WTC11 (cell line): ENCODE data around the gene CABP1. TPM values are rescaled to one million over a fixed set of nuclear protein-coding genes. Genes with fewer than 3 reads are reported as not detected.

ENCODE experiments used
- CREM ChIP-seq: sonication (generic); formaldehyde crosslinking; IDR thresholded peaks from 2 replicates; pipeline ENCODE4 v1.8.1; 2022; ENCODE audit warnings: mild to moderate bottlenecking, missing genetic modification reagents, moderate library complexity
- ETV6 ChIP-seq: sonication (generic); formaldehyde crosslinking; IDR thresholded peaks from 2 replicates; pipeline ENCODE4 v1.8.1; 2022; ENCODE audit warnings: mild to moderate bottlenecking, missing genetic modification reagents
- FOXK1 ChIP-seq: sonication (generic); formaldehyde crosslinking; IDR thresholded peaks from 2 replicates; pipeline ENCODE4 v1.8.0; 2022; ENCODE audit warnings: mild to moderate bottlenecking, moderate library complexity, missing genetic modification reagents
- GTF2I ChIP-seq: fragments of 250-450 bp; sonication (Bioruptor Pico); conservative IDR thresholded peaks from 2 replicates; pipeline ENCODE4 v1.4.0; 2021; ENCODE audit warnings: mild to moderate bottlenecking
- HMGA2 ChIP-seq: fragments of 250-450 bp; sonication (Bioruptor Pico); IDR thresholded peaks from 2 replicates; pipeline ENCODE4 v1.4.0; 2021; ENCODE audit warnings: mild to moderate bottlenecking, moderate library complexity
- NFE2L1 ChIP-seq: sonication (generic); formaldehyde crosslinking; IDR thresholded peaks from 2 replicates; pipeline ENCODE4 v1.8.1; 2023; ENCODE audit warnings: missing genetic modification reagents
- NR1H2 ChIP-seq: sonication (generic); formaldehyde crosslinking; IDR thresholded peaks from 2 replicates; pipeline ENCODE4 v1.9.0; 2021; ENCODE audit warnings: mild to moderate bottlenecking, moderate library complexity, missing genetic modification reagents
- NR2C2 ChIP-seq: sonication (generic); formaldehyde crosslinking; IDR thresholded peaks from 2 replicates; pipeline ENCODE4 v1.8.0; 2022; ENCODE audit warnings: mild to moderate bottlenecking, missing genetic modification reagents
- SP1 ChIP-seq: sonication (generic); formaldehyde crosslinking; conservative IDR thresholded peaks from 2 replicates; pipeline ENCODE4 v1.8.1; 2022; ENCODE audit warnings: missing genetic modification reagents
- ZNF317 ChIP-seq: sonication (generic); formaldehyde crosslinking; IDR thresholded peaks from 2 replicates; pipeline ENCODE4 v1.8.1; 2023; ENCODE audit warnings: low read depth, mild to moderate bottlenecking, moderate library complexity, missing genetic modification reagents, borderline replicate concordance
- ZNF671 ChIP-seq: fragments of 250-450 bp; sonication (Bioruptor Pico); IDR thresholded peaks from 2 replicates; pipeline ENCODE4 v1.8.0; 2021; ENCODE audit warnings: mild to moderate bottlenecking
- total RNA-seq: library from RNA; stranded (reverse); gene quantifications from 3 replicates; pipeline ENCODE4 v1.2.3, GENCODE V29; 2021
- TF ChIP-seq, protein P1 (sequence below): sonication (generic); formaldehyde crosslinking; IDR thresholded peaks from 2 replicates; pipeline ENCODE4 v1.8.1; 2023; ENCODE audit warnings: mild to moderate bottlenecking, missing genetic modification reagents, moderate library complexity
- TF ChIP-seq, protein P2 (sequence below): sonication (generic); formaldehyde crosslinking; IDR thresholded peaks from 2 replicates; pipeline ENCODE4 v1.8.1; 2023; ENCODE audit warnings: mild to moderate bottlenecking, missing genetic modification reagents
- TF ChIP-seq, protein P3 (sequence below): sonication (generic); formaldehyde crosslinking; conservative IDR thresholded peaks from 2 replicates; pipeline ENCODE4 v1.8.1; 2022; ENCODE audit warnings: mild to moderate bottlenecking, missing genetic modification reagents
- TF ChIP-seq, protein P4 (sequence below): sonication (generic); formaldehyde crosslinking; IDR thresholded peaks from 2 replicates; pipeline ENCODE4 v1.8.0; 2023; ENCODE audit warnings: missing genetic modification reagents
- TF ChIP-seq, protein P5 (sequence below): fragments of 250-450 bp; sonication (Bioruptor Pico); IDR thresholded peaks from 2 replicates; pipeline ENCODE4 v2.1.2; 2022; ENCODE audit warnings: mild to moderate bottlenecking, moderate library complexity
- TF ChIP-seq, protein P6 (sequence below): fragments of 250-450 bp; sonication (Bioruptor Pico); IDR thresholded peaks from 2 replicates; pipeline ENCODE4 v1.9.0; 2021; ENCODE audit warnings: mild to moderate bottlenecking
- TF ChIP-seq, protein P7 (sequence below): fragments of 250-450 bp; sonication (Bioruptor Pico); IDR thresholded peaks from 2 replicates; pipeline ENCODE4 v1.9.0; 2021; ENCODE audit warnings: mild to moderate bottlenecking, borderline replicate concordance

Gene CABP1
- total RNA-seq, 1 experiment from 2014 or later = 14.1 TPM

DNA sequence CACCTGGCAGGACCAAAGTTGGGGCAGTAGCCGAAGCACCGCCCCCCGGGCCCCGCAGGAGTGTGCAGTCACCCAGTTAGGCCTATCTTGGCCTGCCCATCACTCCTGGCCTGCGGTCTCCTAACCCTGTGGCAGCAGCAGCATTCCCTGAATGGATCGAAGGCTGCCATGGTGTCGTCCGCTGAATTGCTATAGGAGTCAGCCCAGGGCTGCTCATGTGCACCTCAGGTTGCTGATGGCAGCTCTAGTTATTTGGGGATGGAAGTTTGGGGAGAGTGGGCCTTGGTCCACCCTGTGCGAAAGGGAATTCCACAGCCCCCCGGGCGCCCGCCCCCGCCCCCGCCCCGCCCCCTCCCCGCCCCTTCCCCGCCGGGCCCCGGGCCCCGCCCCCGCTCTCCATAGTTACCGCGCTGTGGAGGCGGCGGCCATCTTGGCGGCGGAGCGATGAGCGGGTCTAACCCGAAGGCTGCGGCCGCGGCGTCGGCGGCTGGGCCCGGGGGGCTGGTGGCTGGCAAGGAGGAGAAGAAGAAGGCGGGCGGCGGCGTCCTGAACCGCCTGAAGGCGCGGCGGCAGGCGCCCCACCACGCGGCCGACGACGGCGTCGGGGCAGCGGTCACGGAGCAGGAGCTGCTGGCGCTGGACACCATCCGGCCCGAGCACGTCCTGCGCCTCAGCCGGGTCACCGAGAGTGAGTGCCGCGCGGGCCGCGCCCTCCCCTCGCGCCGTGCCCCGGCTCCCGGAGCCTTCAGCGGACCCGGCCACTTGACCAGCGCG lies 69.8 kb downstream of the CABP1 start, which contains the start of gene UNC119B (continued):
- TF ChIP-seq ZNF317 (no peak; the same call in 1 of the 2 replicates), GTF2I (no peak), ZNF671 (CRISPR knock-in tag) (no peak), NR2C2 (CRISPR knock-in tag) (0 out of 2 replicates have a peak, but pooled peaks have one; percentile 11), ETV6 (CRISPR knock-in tag) (no peak), SP1 (CRISPR knock-in tag) (peak; percentile 22; the same call in 1 of the 2 replicates), NFE2L1 (CRISPR knock-in tag) (no peak), CREM (no peak), NR1H2 (CRISPR knock-in tag) (no peak), HMGA2 (CRISPR knock-in tag) (no peak), FOXK1 (CRISPR knock-in tag) (no peak)
- TF ChIP-seq, protein P1, sequence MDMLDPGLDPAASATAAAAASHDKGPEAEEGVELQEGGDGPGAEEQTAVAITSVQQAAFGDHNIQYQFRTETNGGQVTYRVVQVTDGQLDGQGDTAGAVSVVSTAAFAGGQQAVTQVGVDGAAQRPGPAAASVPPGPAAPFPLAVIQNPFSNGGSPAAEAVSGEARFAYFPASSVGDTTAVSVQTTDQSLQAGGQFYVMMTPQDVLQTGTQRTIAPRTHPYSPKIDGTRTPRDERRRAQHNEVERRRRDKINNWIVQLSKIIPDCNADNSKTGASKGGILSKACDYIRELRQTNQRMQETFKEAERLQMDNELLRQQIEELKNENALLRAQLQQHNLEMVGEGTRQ (CRISPR knock-in tag) = no peak
- TF ChIP-seq, protein P2, sequence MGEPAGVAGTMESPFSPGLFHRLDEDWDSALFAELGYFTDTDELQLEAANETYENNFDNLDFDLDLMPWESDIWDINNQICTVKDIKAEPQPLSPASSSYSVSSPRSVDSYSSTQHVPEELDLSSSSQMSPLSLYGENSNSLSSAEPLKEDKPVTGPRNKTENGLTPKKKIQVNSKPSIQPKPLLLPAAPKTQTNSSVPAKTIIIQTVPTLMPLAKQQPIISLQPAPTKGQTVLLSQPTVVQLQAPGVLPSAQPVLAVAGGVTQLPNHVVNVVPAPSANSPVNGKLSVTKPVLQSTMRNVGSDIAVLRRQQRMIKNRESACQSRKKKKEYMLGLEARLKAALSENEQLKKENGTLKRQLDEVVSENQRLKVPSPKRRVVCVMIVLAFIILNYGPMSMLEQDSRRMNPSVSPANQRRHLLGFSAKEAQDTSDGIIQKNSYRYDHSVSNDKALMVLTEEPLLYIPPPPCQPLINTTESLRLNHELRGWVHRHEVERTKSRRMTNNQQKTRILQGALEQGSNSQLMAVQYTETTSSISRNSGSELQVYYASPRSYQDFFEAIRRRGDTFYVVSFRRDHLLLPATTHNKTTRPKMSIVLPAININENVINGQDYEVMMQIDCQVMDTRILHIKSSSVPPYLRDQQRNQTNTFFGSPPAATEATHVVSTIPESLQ (CRISPR knock-in tag) = no peak
- TF ChIP-seq, protein P3, sequence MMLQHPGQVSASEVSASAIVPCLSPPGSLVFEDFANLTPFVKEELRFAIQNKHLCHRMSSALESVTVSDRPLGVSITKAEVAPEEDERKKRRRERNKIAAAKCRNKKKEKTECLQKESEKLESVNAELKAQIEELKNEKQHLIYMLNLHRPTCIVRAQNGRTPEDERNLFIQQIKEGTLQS = no peak
- TF ChIP-seq, protein P4, sequence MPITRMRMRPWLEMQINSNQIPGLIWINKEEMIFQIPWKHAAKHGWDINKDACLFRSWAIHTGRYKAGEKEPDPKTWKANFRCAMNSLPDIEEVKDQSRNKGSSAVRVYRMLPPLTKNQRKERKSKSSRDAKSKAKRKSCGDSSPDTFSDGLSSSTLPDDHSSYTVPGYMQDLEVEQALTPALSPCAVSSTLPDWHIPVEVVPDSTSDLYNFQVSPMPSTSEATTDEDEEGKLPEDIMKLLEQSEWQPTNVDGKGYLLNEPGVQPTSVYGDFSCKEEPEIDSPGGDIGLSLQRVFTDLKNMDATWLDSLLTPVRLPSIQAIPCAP (CRISPR knock-in tag) = no peak
- TF ChIP-seq, protein P5, sequence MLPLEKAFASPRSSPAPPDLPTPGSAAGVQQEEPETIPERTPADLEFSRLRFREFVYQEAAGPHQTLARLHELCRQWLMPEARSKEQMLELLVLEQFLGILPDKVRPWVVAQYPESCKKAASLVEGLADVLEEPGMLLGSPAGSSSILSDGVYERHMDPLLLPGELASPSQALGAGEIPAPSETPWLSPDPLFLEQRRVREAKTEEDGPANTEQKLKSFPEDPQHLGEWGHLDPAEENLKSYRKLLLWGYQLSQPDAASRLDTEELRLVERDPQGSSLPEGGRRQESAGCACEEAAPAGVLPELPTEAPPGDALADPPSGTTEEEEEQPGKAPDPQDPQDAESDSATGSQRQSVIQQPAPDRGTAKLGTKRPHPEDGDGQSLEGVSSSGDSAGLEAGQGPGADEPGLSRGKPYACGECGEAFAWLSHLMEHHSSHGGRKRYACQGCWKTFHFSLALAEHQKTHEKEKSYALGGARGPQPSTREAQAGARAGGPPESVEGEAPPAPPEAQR = no peak
- TF ChIP-seq, protein P6, sequence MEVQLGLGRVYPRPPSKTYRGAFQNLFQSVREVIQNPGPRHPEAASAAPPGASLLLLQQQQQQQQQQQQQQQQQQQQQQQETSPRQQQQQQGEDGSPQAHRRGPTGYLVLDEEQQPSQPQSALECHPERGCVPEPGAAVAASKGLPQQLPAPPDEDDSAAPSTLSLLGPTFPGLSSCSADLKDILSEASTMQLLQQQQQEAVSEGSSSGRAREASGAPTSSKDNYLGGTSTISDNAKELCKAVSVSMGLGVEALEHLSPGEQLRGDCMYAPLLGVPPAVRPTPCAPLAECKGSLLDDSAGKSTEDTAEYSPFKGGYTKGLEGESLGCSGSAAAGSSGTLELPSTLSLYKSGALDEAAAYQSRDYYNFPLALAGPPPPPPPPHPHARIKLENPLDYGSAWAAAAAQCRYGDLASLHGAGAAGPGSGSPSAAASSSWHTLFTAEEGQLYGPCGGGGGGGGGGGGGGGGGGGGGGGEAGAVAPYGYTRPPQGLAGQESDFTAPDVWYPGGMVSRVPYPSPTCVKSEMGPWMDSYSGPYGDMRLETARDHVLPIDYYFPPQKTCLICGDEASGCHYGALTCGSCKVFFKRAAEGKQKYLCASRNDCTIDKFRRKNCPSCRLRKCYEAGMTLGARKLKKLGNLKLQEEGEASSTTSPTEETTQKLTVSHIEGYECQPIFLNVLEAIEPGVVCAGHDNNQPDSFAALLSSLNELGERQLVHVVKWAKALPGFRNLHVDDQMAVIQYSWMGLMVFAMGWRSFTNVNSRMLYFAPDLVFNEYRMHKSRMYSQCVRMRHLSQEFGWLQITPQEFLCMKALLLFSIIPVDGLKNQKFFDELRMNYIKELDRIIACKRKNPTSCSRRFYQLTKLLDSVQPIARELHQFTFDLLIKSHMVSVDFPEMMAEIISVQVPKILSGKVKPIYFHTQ = no peak
- TF ChIP-seq, protein P7, sequence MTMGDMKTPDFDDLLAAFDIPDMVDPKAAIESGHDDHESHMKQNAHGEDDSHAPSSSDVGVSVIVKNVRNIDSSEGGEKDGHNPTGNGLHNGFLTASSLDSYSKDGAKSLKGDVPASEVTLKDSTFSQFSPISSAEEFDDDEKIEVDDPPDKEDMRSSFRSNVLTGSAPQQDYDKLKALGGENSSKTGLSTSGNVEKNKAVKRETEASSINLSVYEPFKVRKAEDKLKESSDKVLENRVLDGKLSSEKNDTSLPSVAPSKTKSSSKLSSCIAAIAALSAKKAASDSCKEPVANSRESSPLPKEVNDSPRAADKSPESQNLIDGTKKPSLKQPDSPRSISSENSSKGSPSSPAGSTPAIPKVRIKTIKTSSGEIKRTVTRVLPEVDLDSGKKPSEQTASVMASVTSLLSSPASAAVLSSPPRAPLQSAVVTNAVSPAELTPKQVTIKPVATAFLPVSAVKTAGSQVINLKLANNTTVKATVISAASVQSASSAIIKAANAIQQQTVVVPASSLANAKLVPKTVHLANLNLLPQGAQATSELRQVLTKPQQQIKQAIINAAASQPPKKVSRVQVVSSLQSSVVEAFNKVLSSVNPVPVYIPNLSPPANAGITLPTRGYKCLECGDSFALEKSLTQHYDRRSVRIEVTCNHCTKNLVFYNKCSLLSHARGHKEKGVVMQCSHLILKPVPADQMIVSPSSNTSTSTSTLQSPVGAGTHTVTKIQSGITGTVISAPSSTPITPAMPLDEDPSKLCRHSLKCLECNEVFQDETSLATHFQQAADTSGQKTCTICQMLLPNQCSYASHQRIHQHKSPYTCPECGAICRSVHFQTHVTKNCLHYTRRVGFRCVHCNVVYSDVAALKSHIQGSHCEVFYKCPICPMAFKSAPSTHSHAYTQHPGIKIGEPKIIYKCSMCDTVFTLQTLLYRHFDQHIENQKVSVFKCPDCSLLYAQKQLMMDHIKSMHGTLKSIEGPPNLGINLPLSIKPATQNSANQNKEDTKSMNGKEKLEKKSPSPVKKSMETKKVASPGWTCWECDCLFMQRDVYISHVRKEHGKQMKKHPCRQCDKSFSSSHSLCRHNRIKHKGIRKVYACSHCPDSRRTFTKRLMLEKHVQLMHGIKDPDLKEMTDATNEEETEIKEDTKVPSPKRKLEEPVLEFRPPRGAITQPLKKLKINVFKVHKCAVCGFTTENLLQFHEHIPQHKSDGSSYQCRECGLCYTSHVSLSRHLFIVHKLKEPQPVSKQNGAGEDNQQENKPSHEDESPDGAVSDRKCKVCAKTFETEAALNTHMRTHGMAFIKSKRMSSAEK (CRISPR knock-in tag) = no peak
